AG09319 (cell line): ENCODE data around the gene CATSPERZ.

Experiments
- DNase-seq: peaks from one replicate; pipeline ENCODE4 v3.0.0-alpha.2; 2010; ENCODE audit warnings: low read depth; ENCODE audit errors: extremely low read depth
- TF ChIP-seq, protein P1 (sequence below): IDR thresholded peaks from 2 replicates; pipeline ENCODE4 v1.5.1; 2011; ENCODE audit warnings: low read depth, mild to moderate bottlenecking, inconsistent platforms, low read length, moderate library complexity

Gene CATSPERZ

DNA sequence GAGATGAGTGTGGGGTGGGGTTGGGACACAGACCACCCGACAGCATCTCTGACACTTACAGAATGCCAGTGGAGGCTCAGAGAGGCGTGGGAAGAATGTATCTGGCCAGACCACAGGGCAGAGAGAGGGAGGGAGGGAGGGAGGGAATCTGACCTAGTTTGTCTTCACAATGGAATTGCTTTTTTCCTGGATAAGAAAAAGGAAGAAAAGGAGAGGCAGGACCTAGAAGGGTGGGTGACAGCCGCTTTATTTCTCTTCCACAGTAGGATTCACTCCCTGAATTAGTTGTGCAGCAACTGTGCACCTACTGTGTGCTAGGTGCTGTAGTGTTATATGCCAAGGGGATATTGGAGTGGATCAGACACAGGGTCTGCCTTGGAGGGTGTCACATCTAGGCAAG lies 5.4 kb upstream of the CATSPERZ start:
- DNase-seq: no peak
- TF ChIP-seq, protein P1, sequence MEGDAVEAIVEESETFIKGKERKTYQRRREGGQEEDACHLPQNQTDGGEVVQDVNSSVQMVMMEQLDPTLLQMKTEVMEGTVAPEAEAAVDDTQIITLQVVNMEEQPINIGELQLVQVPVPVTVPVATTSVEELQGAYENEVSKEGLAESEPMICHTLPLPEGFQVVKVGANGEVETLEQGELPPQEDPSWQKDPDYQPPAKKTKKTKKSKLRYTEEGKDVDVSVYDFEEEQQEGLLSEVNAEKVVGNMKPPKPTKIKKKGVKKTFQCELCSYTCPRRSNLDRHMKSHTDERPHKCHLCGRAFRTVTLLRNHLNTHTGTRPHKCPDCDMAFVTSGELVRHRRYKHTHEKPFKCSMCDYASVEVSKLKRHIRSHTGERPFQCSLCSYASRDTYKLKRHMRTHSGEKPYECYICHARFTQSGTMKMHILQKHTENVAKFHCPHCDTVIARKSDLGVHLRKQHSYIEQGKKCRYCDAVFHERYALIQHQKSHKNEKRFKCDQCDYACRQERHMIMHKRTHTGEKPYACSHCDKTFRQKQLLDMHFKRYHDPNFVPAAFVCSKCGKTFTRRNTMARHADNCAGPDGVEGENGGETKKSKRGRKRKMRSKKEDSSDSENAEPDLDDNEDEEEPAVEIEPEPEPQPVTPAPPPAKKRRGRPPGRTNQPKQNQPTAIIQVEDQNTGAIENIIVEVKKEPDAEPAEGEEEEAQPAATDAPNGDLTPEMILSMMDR: no peak

GRCh38 chr11:64295760-64296159 lies 4.4 kb upstream of the CATSPERZ start:
- TF ChIP-seq, protein P1: no peak

GRCh38 chr11:64296236-64296635 lies 3.9 kb upstream of the CATSPERZ start:
- TF ChIP-seq, protein P1: no peak
- no peak for DNase-seq

More at GRCh38 chr11:64295760-64296159, 4.4 kb upstream of the CATSPERZ start:
- no peak for DNase-seq

DNA sequence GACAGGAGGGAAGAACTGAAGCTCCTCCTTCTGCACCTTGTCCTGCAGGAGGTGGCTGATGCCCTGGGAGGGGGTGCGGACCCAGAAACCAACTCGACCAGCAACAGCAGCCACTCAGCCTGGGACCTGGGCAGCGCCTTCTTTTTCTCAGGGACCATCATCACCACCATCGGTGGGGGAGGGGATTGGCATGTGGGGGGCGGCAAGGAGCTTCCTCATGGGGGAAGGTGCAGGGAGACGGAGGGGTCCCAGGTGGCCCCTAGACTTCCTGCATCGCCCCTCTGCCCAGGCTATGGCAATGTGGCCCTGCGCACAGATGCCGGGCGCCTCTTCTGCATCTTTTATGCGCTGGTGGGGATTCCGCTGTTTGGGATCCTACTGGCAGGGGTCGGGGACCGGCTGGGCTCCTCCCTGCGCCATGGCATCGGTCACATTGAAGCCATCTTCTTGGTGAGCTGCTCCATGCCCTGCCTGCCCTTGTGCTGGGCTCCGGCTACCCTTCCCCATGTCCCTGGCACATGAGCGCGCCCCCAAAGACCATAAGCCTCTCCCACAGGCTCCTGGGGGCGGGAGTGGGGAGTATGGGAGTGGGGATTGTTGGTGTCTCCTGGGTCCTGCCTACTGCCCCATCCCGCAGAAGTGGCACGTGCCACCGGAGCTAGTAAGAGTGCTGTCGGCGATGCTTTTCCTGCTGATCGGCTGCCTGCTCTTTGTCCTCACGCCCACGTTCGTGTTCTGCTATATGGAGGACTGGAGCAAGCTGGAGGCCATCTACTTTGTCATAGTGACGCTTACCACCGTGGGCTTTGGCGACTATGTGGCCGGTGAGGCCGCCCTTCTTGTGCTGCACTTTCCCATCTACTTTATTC lies 3.1 kb upstream of the CATSPERZ start:
- TF ChIP-seq, protein P1: no peak
- no peak for DNase-seq

GRCh38 chr11:64297699-64298358 lies 2.3 kb upstream of the CATSPERZ start:
- no peak for DNase-seq
- TF ChIP-seq, protein P1: no peak

DNA sequence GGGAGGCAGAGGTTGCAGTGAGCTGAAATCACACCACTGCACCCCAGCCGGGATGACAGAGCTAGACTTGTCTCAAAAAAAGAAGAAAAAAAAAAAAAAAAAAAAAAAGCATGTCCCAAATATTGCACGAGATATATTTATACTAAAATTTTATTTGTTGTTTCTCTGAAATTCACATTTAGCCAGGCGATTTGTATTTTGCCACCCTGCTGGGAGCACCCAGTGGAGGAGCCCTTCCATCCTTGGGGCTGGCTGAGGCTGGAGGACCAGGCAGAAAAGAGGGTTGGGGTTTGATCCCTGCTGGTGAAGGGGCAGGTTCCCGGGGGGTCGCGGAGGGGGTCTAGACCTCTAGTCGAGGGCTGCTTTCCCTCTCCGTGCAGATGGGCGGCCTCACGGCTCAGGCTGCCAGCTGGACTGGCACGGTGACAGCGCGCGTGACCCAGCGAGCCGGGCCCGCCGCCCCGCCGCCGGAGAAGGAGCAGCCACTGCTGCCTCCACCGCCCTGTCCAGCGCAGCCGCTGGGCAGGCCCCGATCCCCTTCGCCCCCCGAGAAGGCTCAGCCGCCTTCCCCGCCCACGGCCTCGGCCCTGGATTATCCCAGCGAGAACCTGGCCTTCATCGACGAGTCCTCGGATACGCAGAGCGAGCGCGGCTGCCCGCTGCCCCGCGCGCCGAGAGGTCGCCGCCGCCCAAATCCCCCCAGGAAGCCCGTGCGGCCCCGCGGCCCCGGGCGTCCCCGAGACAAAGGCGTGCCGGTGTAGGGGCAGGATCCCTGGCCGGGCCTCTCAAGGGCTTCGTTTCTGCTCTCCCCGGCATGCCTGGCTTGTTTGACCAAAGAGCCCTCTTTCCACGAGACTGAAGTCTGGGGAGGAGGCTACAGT lies 952 bp upstream of the CATSPERZ start:
- DNase-seq: no peak
- TF ChIP-seq, protein P1: no peak
